CD4-positive, alpha-beta T cell treated with Interleukin-17A for 4 hours (primary cell): ENCODE results near the gene SPATS1.
A peak's percentile ranks its signal among the peaks of the same experiment; 100 is the strongest.
"Not testable (repeated sequence)": the region's sequence is repeated elsewhere in the genome, so short reads cannot be mapped to it uniquely, and the experiment has no call there.

Experiments
- DNase-seq: peaks from one replicate; pipeline ENCODE4 v3.0.0-alpha.2; 2020; ENCODE audit warnings: mixed read lengths

Gene SPATS1

DNA sequence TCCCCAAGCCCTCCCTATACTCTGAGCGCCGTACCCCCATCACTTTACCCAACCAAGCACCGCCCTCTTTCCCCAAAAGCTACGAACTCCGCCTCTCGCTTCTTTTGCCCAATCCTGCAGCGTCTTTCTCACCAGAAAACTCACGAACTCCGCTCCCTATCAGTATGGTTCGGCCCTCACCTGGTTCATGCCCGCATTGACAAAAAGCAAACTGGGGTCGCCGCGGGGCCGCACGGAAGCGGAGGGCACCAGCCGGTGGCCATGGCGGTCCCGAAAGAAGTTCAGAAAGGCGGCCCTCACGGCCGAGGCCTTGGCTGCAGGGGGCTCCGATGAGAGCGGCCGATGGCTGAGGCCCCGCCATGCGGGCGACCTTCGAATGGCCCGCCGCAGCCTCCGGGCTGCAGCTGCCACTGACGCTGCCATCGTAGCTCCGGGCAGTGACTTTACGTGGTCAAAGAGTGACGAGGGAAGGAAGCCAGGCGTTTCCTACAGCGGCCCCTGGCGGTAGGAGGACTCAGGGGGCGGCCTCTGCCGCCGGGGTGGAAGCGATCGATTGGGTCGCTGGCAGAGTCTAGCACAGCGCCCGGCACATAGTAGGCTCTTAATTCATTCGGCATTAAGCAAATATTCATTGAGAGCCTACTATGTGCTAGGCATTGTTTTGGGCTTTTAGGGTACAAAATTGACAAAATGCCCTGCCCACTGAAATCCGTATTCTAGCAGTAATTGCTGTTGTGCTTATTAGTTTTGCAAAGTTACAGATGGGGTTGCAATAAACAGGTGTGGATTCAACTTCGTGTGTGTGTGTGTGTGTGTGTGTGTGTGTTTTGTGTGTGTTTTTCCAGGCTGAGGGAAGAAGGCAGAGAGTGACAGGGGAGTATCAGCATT, 29.3 kb upstream of the SPATS1 start, which contains the start of gene AARS2:
Gene AARS2 (minus strand): TSS at position 447 of the 888 bp plus-strand sequence. CDS start 24 bp downstream, at position 423.
- DNase-seq: peak; percentile 94

DNA sequence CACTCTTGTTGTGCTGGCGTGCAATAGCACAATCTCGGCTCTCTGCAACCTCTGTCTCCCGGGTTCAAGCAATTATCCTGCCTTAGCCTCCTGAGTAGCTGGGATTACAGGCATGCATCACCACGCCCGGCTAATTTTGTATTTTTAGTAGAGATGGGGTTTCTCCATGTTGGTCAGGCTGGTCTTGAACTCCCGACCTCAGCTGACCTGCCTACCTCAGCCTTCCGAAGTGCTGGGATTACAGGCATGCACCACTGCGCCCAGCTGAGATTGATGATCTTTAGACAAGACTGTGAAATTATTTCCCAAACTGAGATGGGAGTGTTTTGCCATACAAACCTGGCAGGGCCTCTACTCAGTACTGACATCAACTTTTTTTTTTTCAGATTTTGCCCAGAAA, 27.8 kb upstream of the SPATS1 start:
- not testable (repeated sequence) for DNase-seq

DNA sequence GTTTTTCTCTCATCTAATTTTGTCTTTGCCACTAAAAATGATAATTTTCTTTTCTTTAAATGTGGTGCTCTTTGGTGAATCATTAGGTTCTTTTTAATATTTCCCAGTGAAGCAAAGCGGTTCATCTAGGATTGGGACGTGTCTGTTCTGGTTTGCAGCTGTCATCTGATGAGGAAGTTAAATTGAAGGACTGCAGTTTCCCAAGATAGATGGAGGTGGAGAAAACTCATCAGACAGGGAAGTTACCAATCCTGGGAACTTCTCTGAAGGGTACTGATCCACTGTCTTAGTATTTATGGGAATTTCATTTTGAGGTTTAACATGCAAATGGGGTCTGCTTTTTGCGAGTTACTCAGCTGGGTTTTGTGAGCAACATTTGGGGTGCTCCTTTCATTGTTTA, 26.9 kb upstream of the SPATS1 start:
- DNase-seq: no peak

DNA sequence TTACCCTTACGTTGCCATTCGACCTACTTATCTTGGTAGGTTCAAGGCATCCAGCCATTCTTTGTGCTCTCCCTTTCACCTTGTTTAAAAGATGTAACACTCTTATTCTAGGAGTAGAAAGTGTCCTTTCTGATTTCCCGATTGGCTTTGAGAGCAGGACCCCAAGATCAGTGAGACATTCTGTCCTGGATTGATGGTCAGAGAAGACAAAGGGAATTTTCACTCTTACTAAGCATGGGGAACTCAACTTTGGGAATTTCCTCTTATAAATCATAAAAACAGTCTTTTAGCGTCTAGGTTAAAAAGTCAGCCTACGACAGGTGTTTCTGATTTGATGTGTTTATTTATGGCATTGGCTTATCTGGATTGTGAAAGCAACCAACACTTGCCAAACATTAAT, 26.5 kb upstream of the SPATS1 start:
- DNase-seq: no peak

- DNase-seq: no peak
Measured at GRCh38 chr6:44316481-44316880, 26.0 kb upstream of the SPATS1 start.

DNA sequence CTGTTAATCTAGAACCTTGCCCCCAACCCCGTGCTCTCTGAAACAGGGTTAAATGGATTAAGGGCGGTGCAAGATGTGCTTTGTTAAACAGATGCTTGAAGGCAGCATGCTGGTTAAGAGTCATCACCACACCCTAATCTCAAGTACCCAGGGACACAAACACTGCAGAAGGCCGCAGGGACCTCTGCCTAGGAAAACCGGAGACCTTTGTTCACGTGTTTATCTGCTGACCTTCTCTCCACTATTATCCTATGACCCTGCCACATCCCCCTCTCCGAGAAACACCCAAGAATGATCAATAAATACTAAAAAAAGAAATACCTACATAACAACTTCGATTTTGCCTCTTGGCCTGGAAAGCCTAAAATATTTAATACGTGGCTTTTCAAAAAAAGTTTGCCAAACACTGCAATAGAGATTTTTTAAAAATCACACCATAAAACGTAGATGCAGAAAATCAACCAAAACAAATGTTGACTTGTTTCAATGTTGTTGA, 25.3 kb upstream of the SPATS1 start:
- DNase-seq: not testable (repeated sequence)

DNA sequence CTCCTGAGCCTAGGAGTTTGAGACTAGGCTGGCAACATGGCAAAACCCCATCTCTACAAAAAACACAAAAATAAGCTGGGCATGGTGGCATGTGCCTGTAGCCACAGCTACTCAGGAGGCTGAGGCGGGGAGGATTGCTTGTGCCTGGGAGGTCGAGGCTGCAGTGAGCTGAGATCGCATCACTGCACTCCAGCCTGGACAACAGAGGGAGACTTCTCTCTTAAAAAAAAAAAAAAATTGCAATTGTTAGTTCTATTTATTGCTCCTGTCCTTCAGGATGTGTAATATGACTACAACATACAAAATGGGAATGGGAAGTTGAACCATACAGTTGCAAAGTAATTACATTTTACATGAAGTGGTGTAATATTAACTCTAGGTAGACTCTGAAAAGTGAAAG, 21.2 kb upstream of the SPATS1 start:
- DNase-seq: no peak

DNA sequence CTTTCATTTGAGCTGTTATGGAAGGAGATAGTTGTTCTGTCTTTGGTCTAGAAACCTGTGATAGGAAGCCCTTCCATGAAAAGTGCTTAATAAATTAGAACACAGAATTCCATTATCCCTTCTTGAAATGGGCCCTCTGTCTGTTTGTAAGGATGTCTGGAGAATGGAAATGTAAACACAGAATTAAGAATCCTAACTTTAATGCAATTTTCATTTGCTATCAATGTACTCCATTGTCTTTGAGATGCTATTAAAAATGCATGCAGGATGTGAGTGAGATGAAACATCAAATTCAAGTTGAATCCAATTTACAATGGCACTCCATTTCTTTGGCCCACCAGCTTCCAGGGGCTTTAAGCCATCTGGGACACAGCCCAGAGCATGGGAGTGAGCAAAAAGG, 15.4 kb upstream of the SPATS1 start:
- DNase-seq: no peak

- DNase-seq: no peak
Measured at GRCh38 chr6:44327760-44328159, 14.7 kb upstream of the SPATS1 start.

DNA sequence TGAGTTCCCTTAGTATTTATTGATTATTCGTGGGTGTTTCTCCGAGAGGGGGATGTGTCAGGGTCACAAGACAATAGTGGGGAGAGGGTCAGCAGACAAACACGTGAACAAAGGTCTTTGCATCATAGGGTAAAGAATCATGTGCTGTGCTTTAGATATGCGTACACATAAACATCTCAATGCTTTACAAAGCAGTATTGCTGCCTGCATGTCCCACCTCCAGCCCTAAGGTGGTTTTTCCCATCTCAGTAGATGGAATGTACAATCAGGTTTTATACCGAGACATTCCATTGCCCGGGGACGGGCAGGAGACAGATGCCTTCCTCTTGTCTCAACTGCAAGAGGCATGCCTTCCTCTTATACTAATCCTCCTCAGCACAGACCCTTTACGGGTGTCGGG, 14.2 kb upstream of the SPATS1 start:
- DNase-seq: not testable (repeated sequence)

- DNase-seq: no peak
Measured at GRCh38 chr6:44329858-44330257, 12.6 kb upstream of the SPATS1 start.

DNA sequence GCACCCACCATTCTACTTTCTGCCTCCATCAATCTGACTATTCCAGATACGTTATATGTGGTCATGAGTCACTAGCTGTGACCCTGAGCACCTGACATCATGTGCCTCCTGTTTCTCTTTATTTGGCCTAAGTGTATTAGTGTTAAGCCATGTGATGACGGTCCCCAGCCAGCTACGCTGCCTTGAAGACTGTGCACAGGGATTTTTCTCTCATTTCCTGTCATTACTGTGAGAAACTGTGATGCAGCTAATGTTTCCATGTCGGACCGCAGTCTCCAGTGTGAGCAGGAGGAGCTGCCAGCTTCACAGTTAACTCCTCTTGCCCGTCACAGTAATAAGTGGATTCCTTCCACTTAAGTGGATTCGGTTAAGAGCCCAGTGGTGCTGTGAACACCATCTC, 9.9 kb upstream of the SPATS1 start:
- DNase-seq: no peak

DNA sequence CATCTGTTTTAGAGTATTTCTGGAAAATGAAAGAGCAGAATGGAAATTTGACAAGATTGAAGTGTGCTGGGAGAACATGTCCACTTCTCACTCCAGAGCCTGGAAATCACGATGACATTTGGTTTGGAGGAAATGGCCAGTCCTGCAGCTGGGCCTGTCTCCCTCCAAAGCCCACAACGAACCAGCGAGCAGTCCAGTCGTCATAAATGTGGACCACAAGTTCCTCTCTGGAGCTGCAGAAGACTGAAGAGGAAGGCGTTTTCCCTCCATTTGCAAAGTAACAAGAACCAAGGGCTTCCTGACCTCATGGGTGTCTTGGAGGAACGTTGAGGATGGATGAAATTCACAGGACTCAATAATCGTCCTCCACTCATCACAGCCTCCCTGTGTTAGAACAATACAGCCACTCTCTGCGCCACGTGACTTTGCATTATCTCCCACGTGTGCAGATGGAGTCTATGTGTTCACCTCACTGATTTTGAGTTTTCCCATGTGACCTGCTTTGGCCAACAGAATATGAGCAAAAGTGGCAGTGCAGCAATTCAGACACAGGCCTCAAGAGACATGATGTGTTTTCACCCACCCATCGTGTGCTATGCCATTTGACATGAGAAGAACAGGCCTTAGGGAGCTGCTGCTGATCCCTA, 9.1 kb upstream of the SPATS1 start:
- DNase-seq: no peak

GRCh38 chr6:44333942-44334341, 8.5 kb upstream of the SPATS1 start:
- DNase-seq: no peak

DNA sequence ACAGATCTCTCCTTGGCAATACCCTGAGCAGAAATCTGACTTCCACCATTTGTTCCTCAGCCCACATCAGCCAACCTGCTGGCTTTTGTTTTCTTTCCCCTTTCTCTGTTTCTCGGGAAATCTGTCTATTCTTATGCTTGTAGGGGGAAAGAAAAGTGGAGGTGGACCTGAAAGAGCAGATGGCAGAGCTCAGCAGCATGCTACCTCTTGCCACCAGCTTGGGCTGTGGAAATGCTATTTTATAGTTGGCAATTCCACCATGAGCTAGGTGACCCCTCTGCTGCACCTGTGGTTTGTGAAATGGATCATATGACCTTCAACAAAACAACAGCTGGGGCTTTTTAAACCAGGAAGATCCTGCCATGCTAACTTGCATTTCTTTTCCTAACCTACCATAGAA, 6.8 kb upstream of the SPATS1 start:
- no peak for DNase-seq

DNA sequence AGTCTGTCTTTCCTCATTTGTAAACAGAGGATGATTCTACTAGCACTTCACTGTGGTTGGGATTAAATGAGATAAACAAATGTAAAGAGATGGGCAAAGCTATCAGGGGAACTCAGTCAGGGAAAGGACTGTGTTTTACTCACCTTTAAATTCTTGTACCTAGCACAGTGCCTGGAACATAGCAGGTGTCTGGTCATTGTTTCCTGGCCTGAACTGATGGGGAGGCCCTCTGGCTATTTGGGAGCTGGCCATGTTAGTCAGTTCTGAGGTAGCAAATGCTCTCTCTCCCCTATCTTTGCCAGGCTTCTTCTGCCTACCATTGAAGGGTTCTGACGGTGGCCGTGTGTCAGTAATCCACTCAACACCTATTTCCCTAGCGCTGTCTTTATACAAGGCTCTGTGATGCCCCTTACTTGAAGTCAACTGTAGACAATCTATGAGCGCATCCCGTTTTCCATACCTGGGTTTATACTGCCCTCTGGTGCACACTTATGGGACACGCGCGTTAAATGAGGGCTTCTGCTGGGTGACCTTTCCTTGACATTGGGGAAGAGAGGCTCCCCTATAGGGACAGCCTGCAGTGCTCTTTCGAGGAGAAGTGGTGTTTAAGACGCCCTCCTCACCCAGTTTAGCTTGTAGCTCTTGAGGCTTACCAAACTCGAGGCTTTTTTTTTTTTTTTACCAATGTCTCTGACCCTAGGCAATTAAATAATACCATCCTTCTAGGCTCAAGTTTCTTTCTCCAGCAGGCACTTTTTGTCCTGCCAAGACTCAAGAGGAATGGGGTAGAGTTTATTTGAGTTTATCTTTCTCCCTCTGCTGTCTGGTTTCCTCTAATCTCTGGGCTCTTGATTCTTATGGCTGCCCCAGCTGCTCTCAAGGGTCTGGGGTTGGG, 4.0 kb upstream of the SPATS1 start:
- peak; percentile 68 for DNase-seq

DNA sequence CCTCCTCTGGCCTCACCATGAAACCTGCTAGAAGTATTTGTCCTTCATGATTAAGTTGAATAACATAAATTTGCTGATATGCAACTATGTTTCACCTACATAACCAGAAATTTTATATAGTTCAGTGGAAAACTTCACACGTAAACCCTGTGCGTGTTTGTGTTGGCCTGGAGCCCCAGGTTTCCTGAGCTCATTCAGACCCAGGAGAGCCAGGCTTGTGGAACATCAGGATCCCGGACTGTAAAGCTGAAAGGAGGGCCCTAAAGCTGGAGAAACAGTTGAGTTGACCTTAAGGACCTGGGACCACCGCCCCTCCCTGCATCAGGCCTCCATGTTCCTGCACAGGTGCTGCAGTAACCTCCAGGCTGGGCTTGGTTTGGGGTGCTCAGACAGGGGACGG, 3.1 kb upstream of the SPATS1 start:
- no peak for DNase-seq

DNA sequence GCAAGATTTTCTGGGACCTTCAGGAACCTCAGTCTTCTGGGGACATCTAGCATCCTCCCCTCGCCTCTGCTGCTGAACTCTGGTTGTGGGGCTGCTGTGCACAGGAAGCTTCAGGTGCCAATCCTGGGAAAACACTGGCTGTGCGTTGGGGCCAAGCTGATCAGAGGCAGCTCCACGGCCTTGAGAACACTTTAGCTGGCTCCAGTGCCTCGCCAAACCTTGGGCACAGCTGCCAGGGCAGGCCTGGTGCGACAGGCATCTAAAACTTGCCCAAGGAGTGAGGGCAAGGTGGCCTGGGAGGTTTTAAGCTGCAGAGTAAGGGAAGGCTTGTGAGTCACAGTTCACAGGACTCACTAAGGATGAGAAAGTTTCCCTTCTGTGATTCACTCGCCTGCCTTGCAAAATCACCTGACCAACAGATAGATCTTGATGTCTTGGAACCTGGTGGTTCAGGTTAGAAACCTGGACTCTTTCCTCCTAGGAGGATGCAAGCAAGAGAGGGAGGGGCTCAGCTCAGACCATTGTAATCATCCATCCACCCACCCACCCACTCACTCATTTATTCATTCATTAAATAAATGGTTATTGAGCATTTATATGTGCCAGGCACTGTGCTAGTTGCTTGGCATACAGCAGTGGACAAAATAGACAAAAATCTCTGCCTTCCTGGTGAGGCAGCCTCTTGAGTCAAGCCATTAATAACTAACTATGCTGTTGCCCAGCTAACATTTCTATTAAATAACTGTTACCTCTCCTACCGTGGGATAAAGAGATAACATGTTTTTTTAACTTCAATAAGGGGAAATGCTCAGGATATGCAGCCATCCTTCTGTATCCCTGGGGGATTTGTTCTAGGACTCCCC, 2.5 kb upstream of the SPATS1 start:
- no peak for DNase-seq

DNA sequence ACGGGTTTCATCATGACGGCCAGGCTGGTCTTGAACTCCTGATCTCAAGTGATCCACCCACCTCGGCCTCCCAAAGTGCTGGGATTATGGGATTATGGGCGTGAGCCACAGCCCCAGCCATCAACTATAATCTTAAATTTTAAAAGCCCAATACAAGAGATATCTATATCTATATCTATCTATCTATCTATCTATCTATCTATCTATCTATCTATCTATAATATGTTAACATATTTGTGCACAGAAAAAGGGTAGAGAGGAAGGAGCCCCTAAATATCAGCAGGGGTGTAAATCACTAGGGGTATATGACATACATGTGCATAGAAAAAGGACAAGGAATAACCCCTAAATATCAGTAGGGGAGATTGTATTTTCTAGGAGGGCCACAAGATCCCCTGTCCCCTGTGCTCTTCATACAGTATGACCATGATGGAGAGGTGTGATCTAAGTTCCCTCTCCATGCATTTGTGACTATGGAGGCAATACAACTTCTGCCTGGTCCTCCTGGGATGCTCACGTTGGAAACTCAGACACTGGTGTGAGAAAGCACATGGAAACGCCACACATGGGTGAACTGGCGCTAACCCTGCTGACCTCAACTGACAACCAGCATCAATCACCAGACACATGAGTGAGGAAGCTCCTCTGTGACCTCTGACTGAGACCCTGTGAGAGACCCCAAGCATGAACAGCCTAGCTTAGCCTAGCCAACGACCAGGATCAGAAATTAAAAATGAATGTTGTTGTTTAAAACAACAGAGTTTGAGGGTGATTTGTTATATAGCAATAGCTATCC, 1.2 kb upstream of the SPATS1 start:
- no peak for DNase-seq

DNA sequence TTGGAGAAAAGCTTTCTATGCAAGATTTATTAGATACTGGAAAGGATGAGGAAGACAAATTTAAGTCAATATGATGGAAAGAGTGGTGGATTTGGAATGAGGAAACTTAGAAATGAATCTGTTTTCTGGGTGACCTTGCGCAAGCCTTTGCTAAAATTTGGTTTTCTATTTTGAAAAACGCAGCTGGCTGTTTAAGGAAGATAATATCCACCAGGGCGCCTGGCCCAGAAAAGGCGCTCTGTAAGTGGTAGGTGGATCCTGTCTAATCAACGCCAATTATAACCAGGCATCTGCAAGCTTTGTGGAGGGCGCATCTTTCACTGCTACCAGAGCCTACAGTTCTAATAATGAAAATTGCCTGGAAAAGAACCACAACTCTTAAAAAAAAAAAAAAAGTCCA, 398 bp upstream of the SPATS1 start:
- DNase-seq: no peak

GRCh38 chr6:44346818-44347217, 4.4 kb downstream of the SPATS1 start:
- DNase-seq: not testable (repeated sequence)
